GF-D8 (cell line): Measurements from ENCODE around the gene INSYN2B.

ENCODE experiments used
- DNase-seq: peaks from one replicate; lab custom pipeline; 2025; lab: John Stamatoyannopoulos, UW

The INSYN2B gene

DNA sequence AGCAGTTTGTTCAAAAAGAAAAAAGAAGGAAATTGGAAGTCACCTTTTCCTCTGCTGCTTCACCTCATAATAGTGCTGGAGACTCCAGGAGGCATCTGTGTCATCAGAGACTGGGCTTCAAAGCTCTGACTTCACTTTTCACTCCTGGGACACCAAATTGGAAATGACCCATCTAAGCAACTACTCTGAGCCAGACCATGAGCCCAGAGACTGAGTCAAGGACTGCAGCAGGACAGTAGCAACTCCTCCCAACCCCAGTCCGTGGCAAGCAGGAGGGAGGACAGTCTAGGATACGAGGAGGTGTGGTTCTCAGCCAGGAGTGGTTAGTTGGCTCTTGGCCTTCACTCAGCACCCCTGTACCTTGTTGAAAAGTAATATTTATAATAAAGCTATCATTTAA is 131.5 kb downstream of the INSYN2B start:
- DNase-seq: no peak

DNA sequence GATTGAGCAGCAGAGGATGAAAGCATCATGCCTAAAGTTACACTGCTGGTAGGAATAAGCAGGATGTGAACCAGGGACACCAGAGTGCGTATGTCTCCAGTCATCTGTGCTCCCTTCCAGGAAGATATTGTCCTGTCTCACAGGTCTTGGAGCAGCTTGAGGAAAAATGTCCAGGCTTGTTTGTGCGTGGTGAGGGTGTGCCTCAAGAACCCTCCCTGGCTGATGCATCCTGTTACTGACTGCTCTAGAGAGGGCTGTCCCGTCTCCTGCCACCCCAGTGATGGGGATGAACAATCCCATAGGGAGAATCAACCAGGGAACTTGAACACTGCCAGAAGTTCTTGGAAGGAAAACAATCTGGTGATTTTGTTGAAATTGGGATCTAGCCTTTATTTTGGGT is 132.0 kb downstream of the INSYN2B start:
- DNase-seq: no peak

- DNase-seq: no peak
Observed at GRCh38 chr5:169847519-169847918, 132.8 kb downstream of the INSYN2B start.

DNA sequence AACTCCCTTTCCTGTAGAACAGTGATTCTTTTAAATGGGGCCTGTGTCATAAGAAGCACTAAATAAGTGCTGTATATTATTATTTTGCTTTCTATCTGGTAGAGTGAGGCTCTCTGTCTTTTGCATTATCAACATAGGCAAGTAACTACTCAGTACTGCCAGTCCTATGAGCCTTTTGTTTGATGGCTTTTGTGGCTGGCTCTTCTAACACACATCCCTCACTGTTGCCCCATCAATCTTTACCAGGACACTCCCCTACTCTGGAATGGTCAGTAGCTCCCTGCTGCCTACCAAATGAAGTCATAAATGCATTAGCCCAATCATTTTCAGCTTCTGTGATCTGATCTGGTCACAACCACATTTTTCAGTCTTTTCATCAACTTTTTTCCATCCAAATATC is 137.6 kb downstream of the INSYN2B start:
- no peak for DNase-seq

DNA sequence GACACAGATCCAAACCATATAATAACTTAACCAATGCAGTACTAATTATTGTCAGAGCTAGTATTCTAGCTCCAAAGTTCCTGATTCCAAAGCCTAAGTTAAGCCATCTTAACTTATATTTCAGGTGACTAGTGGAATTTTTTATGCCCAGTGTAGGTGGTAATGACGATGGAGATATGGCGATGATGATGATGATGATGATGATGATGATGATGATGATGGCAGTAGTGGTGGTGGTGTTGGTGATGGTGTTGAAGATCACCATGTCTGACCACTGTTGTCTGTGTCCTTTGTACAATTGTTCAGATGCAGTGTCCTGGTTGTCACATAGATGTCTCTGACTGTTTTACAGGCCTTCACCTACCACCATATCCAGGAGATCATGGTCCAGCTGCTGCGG is 139.9 kb downstream of the INSYN2B start:
- no peak for DNase-seq

- DNase-seq: no peak
Observed at GRCh38 chr5:169838688-169839087, 141.6 kb downstream of the INSYN2B start.

- no peak for DNase-seq
Observed at GRCh38 chr5:169837686-169838085, 142.6 kb downstream of the INSYN2B start.

DNA sequence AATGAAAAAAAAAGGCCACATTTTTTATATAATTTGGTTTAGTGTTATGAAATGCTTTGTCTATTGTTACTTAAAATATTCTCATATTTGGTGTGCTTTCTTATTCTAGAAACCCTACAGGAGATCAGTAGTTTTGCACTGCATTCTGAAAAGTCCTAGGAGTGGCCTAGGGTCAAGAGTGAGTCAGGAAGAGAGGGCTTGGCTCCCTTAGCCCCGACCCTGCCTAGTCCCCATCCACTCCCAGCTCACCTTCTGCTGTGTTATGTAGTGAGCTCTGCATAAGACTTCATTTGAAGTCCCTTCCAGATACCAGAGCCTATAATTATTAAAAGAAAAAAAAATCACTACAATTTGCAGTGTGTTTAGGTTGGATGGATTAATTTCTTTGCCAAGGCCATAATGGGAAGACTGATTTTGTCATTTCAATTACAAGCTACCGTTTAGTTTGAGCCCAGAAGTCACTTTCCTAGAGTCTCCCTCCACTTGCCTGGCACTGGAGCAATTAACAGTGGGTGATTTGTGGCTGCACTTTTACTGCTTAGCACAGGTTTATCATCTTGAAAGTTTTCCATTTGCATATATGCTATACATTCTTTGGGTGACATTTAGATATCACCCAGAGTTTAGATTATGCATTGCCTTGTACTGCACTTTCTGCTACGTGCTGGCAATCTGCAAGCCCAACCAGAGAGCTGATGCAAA is 143.3 kb downstream of the INSYN2B start:
- DNase-seq: no peak

DNA sequence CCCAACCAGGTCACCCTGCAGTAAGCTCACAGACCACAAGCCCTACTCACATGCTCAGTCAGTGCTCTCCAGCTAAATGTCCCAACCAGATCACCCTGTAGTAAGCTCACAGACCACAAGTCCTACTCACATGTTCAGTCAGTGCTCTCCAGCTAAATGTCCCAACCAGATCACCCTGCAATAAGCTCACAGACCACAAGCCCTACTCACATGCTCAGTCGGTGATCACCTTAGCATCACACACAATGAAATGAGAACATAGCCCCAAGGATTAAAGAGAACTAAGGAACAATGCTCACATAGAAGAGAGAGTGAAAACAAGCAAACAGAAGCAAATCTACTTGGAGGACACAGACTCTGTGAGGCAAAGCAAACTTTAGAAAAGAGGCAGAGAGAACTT is 145.8 kb downstream of the INSYN2B start:
- DNase-seq: peak; percentile 13

DNA sequence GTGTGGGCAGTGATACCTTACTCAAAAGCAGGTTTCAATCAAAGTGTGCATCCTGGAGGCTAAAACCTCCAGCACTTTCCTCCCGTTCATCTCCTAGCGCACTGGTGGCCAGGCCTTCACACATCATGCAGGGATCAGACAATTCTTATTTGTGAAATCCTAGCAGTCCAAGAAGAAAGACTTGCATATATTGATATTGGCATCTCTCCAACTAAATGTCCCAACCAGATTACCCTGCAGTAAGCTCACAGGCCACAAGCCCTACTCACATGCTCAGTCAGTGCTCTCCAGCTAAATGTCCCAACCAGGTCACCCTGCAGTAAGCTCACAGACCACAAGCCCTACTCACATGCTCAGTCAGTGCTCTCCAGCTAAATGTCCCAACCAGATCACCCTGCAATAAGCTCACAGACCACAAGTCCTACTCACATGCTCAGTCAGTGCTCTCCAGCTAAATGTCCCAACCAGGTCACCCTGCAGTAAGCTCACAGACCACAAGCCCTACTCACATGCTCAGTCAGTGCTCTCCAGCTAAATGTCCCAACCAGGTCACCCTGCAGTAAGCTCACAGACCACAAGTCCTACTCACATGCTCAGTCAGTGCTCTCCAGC is 146.5 kb downstream of the INSYN2B start:
- DNase-seq: peak; percentile 4

DNA sequence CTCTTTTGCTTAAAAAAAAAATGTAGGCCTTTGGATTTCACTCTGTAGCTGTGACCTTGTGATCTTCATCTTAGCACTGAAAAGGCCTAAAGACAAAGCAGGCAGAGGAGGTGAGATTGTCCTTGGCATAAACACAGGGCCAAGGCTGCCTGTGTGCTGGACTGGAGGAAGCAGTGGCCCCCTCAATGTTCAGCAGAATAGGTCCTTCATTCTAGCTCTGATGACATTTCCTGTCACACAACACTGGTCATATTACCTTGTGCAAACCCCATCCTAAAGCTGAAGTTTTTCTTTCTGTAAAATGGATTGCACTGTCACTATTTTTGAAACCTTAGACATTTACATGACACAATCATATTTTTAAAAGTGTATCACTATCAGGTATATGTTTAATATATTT is 147.4 kb downstream of the INSYN2B start:
- peak; percentile 35 for DNase-seq

- no peak for DNase-seq
Observed at GRCh38 chr5:169832304-169832703, 148.0 kb downstream of the INSYN2B start.

GRCh38 chr5:169831331-169831730 is 149.0 kb downstream of the INSYN2B start:
- DNase-seq: no peak

DNA sequence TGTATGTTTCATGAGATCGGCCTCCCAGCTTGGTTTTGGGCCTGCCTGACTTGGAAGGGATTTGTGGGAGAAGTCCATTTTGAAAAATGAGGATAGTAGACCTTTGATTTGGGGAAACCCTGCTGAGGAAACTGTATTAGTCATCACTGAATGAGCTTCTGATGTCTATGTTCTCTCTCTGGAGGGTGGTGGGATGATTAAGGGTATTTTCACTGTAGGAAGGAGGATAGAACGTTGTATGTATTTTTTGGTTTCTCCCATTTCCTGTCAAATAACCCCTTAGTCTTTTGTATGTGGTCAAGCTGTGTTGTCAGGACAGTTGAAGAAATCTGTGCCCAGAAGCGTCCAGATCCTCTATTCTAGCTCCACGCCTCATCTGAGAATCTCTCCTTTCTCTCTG is 151.9 kb downstream of the INSYN2B start:
- no peak for DNase-seq

GRCh38 chr5:169827769-169828168 is 152.5 kb downstream of the INSYN2B start:
- DNase-seq: no peak

- DNase-seq: no peak
Observed at GRCh38 chr5:169826618-169827017, 153.7 kb downstream of the INSYN2B start.

DNA sequence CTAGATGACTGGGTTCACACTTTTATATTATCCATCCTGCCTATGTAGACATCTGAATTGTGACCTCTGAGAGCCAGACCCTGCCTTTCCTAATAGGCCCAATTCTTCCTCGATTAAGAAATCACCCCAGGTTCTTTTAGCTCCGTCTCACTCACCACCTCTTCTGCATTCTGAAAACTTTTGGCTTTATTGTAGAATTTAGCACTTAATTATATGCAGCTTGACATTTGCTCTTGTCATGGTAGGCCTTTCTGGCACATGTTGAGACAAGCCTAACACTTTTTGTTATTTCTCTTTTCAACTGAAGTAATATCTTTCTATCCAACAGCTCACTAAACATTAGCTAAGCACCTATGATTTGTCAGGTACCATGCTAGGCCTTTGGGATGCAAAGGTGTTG is 163.3 kb downstream of the INSYN2B start:
- DNase-seq: no peak

GRCh38 chr5:169814522-169814921 is 165.8 kb downstream of the INSYN2B start:
- no peak for DNase-seq
